ENCODE results near the gene KCNC4. TPM values are rescaled to one million over a fixed set of nuclear protein-coding genes. Genes with fewer than 3 reads are reported as not detected.

The KCNC4 gene
- polyA plus RNA-seq, 1 donor from 2014 or later: 0.57 TPM

DNA sequence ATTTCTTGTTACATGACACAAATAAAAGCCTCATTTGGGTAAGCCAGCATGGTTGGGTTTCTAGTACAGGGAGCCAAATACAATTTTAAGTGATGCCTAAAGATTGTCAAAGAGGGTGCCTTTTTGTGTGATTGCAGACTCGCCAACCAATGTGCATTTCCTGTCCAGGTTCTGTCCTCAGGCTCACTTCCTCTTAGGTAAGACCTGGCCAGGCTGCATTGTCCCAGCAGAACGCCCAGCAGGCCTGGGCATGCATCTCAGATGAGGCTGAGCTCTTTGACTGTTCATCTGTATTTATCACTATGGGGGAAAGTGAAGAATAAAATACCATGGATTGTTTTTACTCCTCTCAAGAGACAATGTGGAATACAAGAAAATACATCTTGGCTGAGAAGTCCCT, 49.7 kb downstream of the KCNC4 start:
- no peaks in the 10 kb centered on the region for H3K27me3 ChIP-seq (ENCODE audit: insufficient read depth, low read depth, low read length)
- H4K20me1 ChIP-seq (ENCODE audit: insufficient read depth): no peaks in the 10 kb centered on the region
- H3F3A ChIP-seq (ENCODE audit: insufficient read depth, low read length, poor library complexity, severe bottlenecking): no peaks in the 10 kb centered on the region
- no peak for TF ChIP-seq RAD21 (conservative IDR thresholded peaks at IDR 0.05)
- TF ChIP-seq EZH2 (IDR thresholded peaks at IDR 0.05; ENCODE audit: borderline replicate concordance, insufficient read depth, low read length, poor library complexity, severe bottlenecking): no peak
- TF ChIP-seq SMC3 (conservative IDR thresholded peaks at IDR 0.05; ENCODE audit: poor library complexity): no peak
- TF ChIP-seq EP300 (conservative IDR thresholded peaks at IDR 0.05; ENCODE audit: poor library complexity, severe bottlenecking): no peak
- TF ChIP-seq, protein P1, sequence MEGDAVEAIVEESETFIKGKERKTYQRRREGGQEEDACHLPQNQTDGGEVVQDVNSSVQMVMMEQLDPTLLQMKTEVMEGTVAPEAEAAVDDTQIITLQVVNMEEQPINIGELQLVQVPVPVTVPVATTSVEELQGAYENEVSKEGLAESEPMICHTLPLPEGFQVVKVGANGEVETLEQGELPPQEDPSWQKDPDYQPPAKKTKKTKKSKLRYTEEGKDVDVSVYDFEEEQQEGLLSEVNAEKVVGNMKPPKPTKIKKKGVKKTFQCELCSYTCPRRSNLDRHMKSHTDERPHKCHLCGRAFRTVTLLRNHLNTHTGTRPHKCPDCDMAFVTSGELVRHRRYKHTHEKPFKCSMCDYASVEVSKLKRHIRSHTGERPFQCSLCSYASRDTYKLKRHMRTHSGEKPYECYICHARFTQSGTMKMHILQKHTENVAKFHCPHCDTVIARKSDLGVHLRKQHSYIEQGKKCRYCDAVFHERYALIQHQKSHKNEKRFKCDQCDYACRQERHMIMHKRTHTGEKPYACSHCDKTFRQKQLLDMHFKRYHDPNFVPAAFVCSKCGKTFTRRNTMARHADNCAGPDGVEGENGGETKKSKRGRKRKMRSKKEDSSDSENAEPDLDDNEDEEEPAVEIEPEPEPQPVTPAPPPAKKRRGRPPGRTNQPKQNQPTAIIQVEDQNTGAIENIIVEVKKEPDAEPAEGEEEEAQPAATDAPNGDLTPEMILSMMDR (IDR thresholded peaks at IDR 0.05; ENCODE audit: poor library complexity, severe bottlenecking): no peak
- TF ChIP-seq, protein P2, sequence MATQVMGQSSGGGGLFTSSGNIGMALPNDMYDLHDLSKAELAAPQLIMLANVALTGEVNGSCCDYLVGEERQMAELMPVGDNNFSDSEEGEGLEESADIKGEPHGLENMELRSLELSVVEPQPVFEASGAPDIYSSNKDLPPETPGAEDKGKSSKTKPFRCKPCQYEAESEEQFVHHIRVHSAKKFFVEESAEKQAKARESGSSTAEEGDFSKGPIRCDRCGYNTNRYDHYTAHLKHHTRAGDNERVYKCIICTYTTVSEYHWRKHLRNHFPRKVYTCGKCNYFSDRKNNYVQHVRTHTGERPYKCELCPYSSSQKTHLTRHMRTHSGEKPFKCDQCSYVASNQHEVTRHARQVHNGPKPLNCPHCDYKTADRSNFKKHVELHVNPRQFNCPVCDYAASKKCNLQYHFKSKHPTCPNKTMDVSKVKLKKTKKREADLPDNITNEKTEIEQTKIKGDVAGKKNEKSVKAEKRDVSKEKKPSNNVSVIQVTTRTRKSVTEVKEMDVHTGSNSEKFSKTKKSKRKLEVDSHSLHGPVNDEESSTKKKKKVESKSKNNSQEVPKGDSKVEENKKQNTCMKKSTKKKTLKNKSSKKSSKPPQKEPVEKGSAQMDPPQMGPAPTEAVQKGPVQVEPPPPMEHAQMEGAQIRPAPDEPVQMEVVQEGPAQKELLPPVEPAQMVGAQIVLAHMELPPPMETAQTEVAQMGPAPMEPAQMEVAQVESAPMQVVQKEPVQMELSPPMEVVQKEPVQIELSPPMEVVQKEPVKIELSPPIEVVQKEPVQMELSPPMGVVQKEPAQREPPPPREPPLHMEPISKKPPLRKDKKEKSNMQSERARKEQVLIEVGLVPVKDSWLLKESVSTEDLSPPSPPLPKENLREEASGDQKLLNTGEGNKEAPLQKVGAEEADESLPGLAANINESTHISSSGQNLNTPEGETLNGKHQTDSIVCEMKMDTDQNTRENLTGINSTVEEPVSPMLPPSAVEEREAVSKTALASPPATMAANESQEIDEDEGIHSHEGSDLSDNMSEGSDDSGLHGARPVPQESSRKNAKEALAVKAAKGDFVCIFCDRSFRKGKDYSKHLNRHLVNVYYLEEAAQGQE (IDR thresholded peaks at IDR 0.05; ENCODE audit: borderline replicate concordance): no peak
- no peak for TF ChIP-seq TAF1 (IDR thresholded peaks at IDR 0.05; ENCODE audit: low read depth)
- TF ChIP-seq POLR2AphosphoS5 (IDR thresholded peaks at IDR 0.05): no peak
- TF ChIP-seq MXI1 (conservative IDR thresholded peaks at IDR 0.05; ENCODE audit: poor library complexity, severe bottlenecking): no peak
- H3K9me2 ChIP-seq (ENCODE audit: insufficient read depth, low read length): no peaks in the 10 kb centered on the region
- H3K79me2 ChIP-seq (replicated peaks; ENCODE audit: insufficient read depth, low read length): no peaks in the 10 kb centered on the region
- no peak overlapping the region for H3K4me2 ChIP-seq (ENCODE audit: low read length)
- H2AFZ ChIP-seq (ENCODE audit: low read depth, low read length): no peak overlapping the region
- H3K9ac ChIP-seq (ENCODE audit: low read length): no peak overlapping the region
- no peak overlapping the region for H3K27ac ChIP-seq (ENCODE audit: low read length)
- no peak overlapping the region for H3K4me3 ChIP-seq (ENCODE audit: low read length)
- H3K36me3 ChIP-seq (ENCODE audit: insufficient read depth, low read length): no peaks in the 10 kb centered on the region
- no peaks in the 10 kb centered on the region for H3K9me3 ChIP-seq (ENCODE audit: low read length)

Small RNA genes lying within 50 kb of the gene (small RNA-seq; reads per million reads assigned to genes)
- 0 reads per million in 3 experiments for gene AL137790.1

Other genes starting within 250 kb of the KCNC4 start
- gene AHCYL1, start 225.5 kb upstream of the KCNC4 start, polyA plus RNA-seq: 44.8 and 48.7 TPM in 2 replicates
- 178 and 197 TPM in 2 replicates for gene STRIP1, start 175.7 kb upstream of the KCNC4 start, polyA plus RNA-seq
- not detected in 2 replicates for gene ALX3, start 139.6 kb upstream of the KCNC4 start, polyA plus RNA-seq
- not detected in 2 replicates for gene UBL4B, start 97.9 kb upstream of the KCNC4 start, polyA plus RNA-seq
- gene SLC6A17, start 59.8 kb upstream of the KCNC4 start, polyA plus RNA-seq: 3.5 TPM in 2 replicates
- 8.1 and 9.0 TPM in 2 replicates for gene RBM15, start 129.1 kb downstream of the KCNC4 start, polyA plus RNA-seq
- 0.50 and 1.2 TPM in 2 replicates for gene SLC16A4, start 180.7 kb downstream of the KCNC4 start, polyA plus RNA-seq
- gene LAMTOR5, start 197.4 kb downstream of the KCNC4 start, polyA plus RNA-seq: 102 and 111 TPM in 2 replicates
- 0.54 and 1.5 TPM in 2 replicates for gene PROK1, start 240.8 kb downstream of the KCNC4 start, polyA plus RNA-seq